K562 (cell line): ENCODE data around the gene CYFIP2. TPM values are rescaled to one million over a fixed set of nuclear protein-coding genes. Genes with fewer than 3 reads are reported as not detected.

Experiments used
- ATF2 ChIP-seq: sonication (generic); formaldehyde crosslinking; IDR thresholded peaks from 2 replicates; pipeline ENCODE4 v1.8.1; 2022; ENCODE audit warnings: missing genetic modification reagents
- BDP1 ChIP-seq: IDR thresholded peaks from 3 replicates; pipeline ENCODE4 v1.6.1; 2011; ENCODE audit not compliant: insufficient read length, insufficient read depth
- CEBPG ChIP-seq, 3 experiments: fragments of 200-800 bp in 1 of 3; sonication (Bioruptor generic) in 1 of 3; sonication (generic) in 1 of 3; formaldehyde crosslinking in 1 of 3; IDR thresholded peaks in 2 of 3; conservative IDR thresholded peaks in 1 of 3; 2 replicates each; pipeline versions ENCODE4 v1.6.1 to v1.8.0; 2016 to 2022; ENCODE audit warnings: missing compliant biosample characterization in 2 of 3, missing genetic modification characterization in 2 of 3, mild to moderate bottlenecking in 1 of 3, missing genetic modification reagents in 1 of 3
- CREB3L1 ChIP-seq: fragments of 450-650 bp; IDR thresholded peaks from 2 replicates; pipeline ENCODE4 v1.6.1; 2014; ENCODE audit warnings: low read depth, mild to moderate bottlenecking, moderate library complexity, borderline replicate concordance
- FOXJ3 ChIP-seq: sonication (generic); formaldehyde crosslinking; IDR thresholded peaks from 2 replicates; pipeline ENCODE4 v1.4.0; 2020; ENCODE audit warnings: mild to moderate bottlenecking, missing genetic modification reagents
- HMG20B ChIP-seq: fragments of 250-450 bp; sonication (Bioruptor Pico); IDR thresholded peaks from 2 replicates; pipeline ENCODE4 v1.5.0; 2021; ENCODE audit warnings: mild to moderate bottlenecking
- IFI16 ChIP-seq: fragments of 250-450 bp; sonication (Bioruptor Pico); IDR thresholded peaks from 2 replicates; pipeline ENCODE4 v2.1.2; 2022; ENCODE audit warnings: mild to moderate bottlenecking, inconsistent platforms
- MTA2 ChIP-seq: fragments of 450-650 bp; IDR thresholded peaks from 2 replicates; pipeline ENCODE4 v1.6.1; 2016; ENCODE audit warnings: low read depth
- NCOR1 ChIP-seq: fragments of 450-650 bp; IDR thresholded peaks from 2 replicates; pipeline ENCODE4 v1.6.1; 2016; ENCODE audit warnings: mild to moderate bottlenecking, moderate library complexity
- PCBP2 ChIP-seq: fragments of 200-400 bp; formaldehyde crosslinking; IDR thresholded peaks from 2 replicates; pipeline ENCODE4 v1.6.1; 2018; ENCODE audit warnings: low read length, low read depth, mild to moderate bottlenecking, moderate library complexity; ENCODE audit not compliant: poor library complexity, severe bottlenecking
- RAD21 ChIP-seq, 2 experiments: fragments of 250-450 bp in 1 of 2; fragments of 450-650 bp in 1 of 2; sonication (Bioruptor Pico) in 1 of 2; formaldehyde crosslinking in 1 of 2; IDR thresholded peaks in 1 of 2; conservative IDR thresholded peaks in 1 of 2; 2 replicates each; pipeline versions ENCODE4 v1.4.0 to v1.8.0; 2020 to 2022; ENCODE audit warnings: mild to moderate bottlenecking in 2 of 2, moderate library complexity in 1 of 2
- RERE ChIP-seq: sonication (generic); formaldehyde crosslinking; IDR thresholded peaks from 2 replicates; pipeline ENCODE4 v1.8.0; 2023; ENCODE audit warnings: missing genetic modification reagents, mild to moderate bottlenecking, borderline replicate concordance
- TRIM24 ChIP-seq, 2 experiments: fragments of 450-650 bp; IDR thresholded peaks; 2 replicates each; pipeline ENCODE4 v1.6.1; 2016
- ZBTB11 ChIP-seq, 3 experiments: fragments of 200-800 bp in 1 of 3; fragments of 250-450 bp in 1 of 3; fragments of 450-650 bp in 1 of 3; sonication (Bioruptor Pico) in 1 of 3; sonication (Bioruptor generic) in 1 of 3; formaldehyde crosslinking in 1 of 3; IDR thresholded peaks; 2 replicates each; pipeline versions ENCODE4 v1.6.1 to v1.8.0; 2016 to 2022; ENCODE audit warnings: mild to moderate bottlenecking in 2 of 3, missing genetic modification characterization in 2 of 3, missing compliant biosample characterization in 1 of 3, moderate library complexity in 1 of 3
- ZEB2 ChIP-seq: fragments of 450-650 bp; IDR thresholded peaks from 2 replicates; pipeline ENCODE4 v1.6.1; 2016
- ZNF146 ChIP-seq: IDR thresholded peaks from one replicate; pipeline ENCODE4 v1.6.1; 2018; ENCODE audit warnings: missing compliant biosample characterization; ENCODE audit not compliant: unreplicated experiment
- polyA plus RNA-seq, 8 experiments: library from polyadenylated mRNA; depleted of rRNA in 4 of 8; stranded (reverse) in 5 of 8; unstranded in 3 of 8; fragments of >200 nt; fragmentation: Nextera tagmentation in 2 of 8; fragmentation: Illumina TruSeq in 1 of 8; extraction: Ambion mirVana in 2 of 8; extraction: Trizol in 1 of 8; gene quantifications; 2 replicates each; pipeline versions ENCODE4 v1.2.1 to v1.2.3, GENCODE V29; 2011 to 2014; ENCODE audit warnings: inconsistent platforms in 1 of 8, missing spikeins in 1 of 8
- total RNA-seq, 7 experiments: library from RNA; depleted of rRNA in 6 of 7; stranded (reverse); fragments of >200 nt in 6 of 7; fragmentation: Illumina TruSeq in 2 of 7; extraction: Trizol in 2 of 7; gene quantifications; 2 replicates each; pipeline versions ENCODE4 v1.2.1 to v1.2.3, GENCODE V29; 2011 to 2021; ENCODE audit warnings: low replicate concordance in 1 of 7

CYFIP2 gene
- total and polyA plus RNA-seq, 9 of the 15 experiments (the other 6 are each of a cell fraction or from before 2014, with no cell fraction given): 0.76 to 2.9 (median 1.4) TPM; not detected in 1

GRCh38 chr5:157362012-157362411 is 96.1 kb downstream of the CYFIP2 start (continued):
- TF ChIP-seq ZNF146 (CRISPR knock-in tag) (no peak), NCOR1 (peak; percentile 69), ZEB2 (no peak), TRIM24 (IDR thresholded peaks at IDR 0.05) (peak in 1 of 2 experiments; percentile 31; a peak in 1 of 4 replicates), ATF2 (CRISPR knock-in tag) (no peak), RAD21 (CRISPR knock-in tag; conservative IDR thresholded peaks at IDR 0.05 in 1 of 2, IDR thresholded peaks at IDR 0.05 in 1 of 2) (0 out of 4 replicates have a peak, but pooled peaks of 1 of the 2 experiments have one; percentile 7), CREB3L1 (no peak), FOXJ3 (CRISPR knock-in tag) (no peak), CEBPG (CRISPR knock-in tag; IDR thresholded peaks at IDR 0.05) (no peak), CEBPG (tag; conservative IDR thresholded peaks at IDR 0.05 in 1 of 2, IDR thresholded peaks at IDR 0.05 in 1 of 2) (no peak), PCBP2 (no peak), MTA2 (peak; percentile 73), RERE (CRISPR knock-in tag) (no peak), BDP1 (no peak), IFI16 (CRISPR knock-in tag) (no peak), HMG20B (CRISPR knock-in tag) (no peak), ZBTB11 (CRISPR knock-in tag; IDR thresholded peaks at IDR 0.05) (peak in 1 of 3 experiments; percentile 48; a peak in 1 of 6 replicates)
